GM19239 (cell line): ENCODE measurements around the gene SLC4A8.
A peak's percentile ranks its signal among the peaks of the same experiment; 100 is the strongest.
"Not testable (repeated sequence)": the region's sequence is repeated elsewhere in the genome, so short reads cannot be mapped to it uniquely, and the experiment has no call there.

Experiments
- DNase-seq: peaks from one replicate; pipeline ENCODE4 v3.0.0; 2011; ENCODE audit warnings: low spot score; ENCODE audit not compliant: insufficient read length
- FAIRE-seq: peaks from 2 replicates; lab custom pipeline; 2011; peaks lifted over from hg19 to GRCh38; lab: Jason Lieb, UNC

Gene SLC4A8

GRCh38 chr12:51421266-51421884 lies 3.3 kb upstream of the SLC4A8 start:
- DNase-seq: no peak
- FAIRE-seq: peak; percentile 75

- DNase-seq (no peak), FAIRE-seq (no peak)
Measured at GRCh38 chr12:51424094-51424661, 453 bp upstream of the SLC4A8 start.

DNA sequence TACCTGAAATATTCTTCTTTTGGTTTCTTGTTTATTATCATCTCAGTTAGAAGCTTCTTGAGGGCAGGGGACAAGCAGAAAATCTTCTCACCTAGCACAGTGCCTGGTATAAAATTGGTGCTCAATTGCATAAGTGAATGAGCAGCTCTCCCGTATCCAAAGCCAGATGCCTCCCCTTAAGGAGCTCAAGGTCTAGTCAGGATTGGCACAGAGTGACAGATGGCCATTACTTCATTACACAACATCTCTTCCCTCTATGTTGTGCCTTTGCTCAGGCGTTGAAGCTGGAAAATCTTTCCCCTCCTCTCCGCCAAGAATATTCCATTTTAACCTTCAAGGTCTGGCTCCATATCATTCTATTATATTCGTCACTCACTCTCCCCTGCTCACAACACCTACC lies 3.6 kb downstream of the SLC4A8 start:
- FAIRE-seq (no peak), DNase-seq (no peak)

DNA sequence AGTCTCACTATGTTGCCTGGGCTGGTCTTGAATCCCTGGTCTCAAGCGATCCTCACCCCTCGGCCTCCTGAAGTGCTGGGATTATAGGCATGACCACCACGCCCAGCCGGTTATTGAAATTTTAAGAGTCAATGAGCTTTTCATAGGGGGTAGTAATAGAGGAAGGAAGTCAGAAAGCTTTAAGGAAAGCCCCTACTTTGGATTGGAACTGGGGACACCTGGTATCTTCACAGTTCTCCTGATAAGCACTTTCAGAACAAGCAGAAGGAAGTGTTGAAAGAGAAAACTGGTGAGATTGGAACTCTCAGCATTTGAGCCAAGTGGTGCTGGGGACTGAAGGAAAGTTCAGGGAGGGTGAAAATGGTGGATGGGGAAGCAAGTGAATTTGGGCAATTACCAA lies 5.1 kb downstream of the SLC4A8 start:
- no peak for DNase-seq
- FAIRE-seq: no peak

- DNase-seq: no peak
- FAIRE-seq: no peak
Measured at GRCh38 chr12:51430196-51430895, 5.7 kb downstream of the SLC4A8 start.

DNA sequence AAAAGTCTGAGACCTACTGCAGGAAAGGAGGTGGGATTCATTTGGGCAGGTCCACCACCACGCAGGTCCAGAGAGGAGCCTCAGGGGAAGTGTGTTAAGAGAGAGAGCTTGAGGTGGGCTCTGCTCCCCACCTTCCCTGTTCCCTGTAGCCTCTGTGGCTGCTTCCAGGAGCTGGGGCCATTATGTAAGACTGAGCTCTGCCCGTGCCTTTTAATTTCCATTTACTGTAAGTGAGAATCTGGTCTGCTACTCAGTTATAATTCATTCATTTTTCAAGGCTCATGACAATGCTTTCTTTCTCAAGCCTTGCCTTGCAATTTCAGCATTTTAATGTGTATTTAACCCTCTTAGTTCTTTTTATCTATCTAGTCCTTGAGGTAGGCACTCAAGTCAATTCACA lies 8.3 kb downstream of the SLC4A8 start:
- DNase-seq (no peak), FAIRE-seq (no peak)

- no peak for DNase-seq
- FAIRE-seq: no peak
Measured at GRCh38 chr12:51434305-51434704, 9.7 kb downstream of the SLC4A8 start.

DNA sequence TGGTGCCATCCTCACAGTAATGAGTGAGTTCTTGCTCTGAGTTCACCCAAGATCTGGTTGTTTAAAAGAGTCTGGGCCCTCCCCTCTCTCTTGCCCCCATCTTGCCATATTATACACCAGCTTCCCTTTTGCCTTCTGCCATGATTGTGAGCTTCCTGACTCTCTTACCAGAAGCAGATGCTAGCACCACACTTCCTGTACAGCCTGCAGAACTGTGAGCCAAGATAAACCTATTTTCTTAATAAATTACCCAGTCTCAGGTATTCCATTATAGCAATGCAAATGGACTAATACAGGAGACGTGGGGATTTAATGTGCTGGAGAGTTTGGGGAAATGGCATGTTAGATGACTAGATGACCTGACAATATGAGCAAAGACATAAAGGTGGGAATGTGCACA lies 12.8 kb downstream of the SLC4A8 start:
- no peak for FAIRE-seq
- DNase-seq: no peak

DNA sequence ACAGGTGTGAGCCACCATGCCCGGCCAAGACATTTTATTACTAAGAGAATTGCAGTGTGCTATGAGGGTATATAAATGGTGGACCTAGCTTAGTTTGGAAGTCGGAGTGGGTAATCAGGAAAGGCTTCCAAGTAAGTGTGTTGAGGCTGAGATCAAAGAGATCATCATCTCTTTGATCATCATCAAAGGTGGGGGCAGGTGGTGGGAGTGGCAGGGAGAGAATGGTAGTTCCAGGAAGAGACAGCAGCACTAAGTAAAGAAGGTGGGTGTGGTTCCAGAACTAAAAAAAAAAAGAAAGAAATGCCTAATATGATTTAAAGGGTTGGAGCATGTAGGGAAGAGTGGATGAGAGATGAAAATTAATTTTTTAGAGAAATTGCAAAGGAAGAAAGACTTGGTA lies 14.7 kb downstream of the SLC4A8 start:
- FAIRE-seq: no peak

DNA sequence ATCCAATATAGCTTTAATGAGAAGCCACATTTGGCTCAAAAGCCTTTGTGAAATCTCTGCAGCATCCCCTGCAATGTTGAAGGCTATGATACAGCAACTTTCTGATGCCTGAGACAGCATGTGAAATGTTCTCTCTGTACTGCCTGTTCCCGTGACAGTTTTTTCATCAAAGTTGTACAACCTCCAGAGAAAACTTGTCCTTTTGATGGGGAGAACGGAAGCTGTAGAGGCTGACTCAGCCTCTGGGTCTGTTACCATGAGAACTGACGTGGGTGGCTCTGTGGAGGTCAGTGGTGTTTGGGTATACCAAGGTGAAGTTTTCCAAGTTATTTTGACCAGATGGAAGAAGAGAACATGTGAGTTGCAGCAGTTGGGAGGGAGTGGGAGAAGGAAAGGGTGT lies 17.0 kb downstream of the SLC4A8 start:
- DNase-seq: no peak
- no peak for FAIRE-seq

More for the DNA sequence above, 14.7 kb downstream of the SLC4A8 start:
- no peak for DNase-seq

DNA sequence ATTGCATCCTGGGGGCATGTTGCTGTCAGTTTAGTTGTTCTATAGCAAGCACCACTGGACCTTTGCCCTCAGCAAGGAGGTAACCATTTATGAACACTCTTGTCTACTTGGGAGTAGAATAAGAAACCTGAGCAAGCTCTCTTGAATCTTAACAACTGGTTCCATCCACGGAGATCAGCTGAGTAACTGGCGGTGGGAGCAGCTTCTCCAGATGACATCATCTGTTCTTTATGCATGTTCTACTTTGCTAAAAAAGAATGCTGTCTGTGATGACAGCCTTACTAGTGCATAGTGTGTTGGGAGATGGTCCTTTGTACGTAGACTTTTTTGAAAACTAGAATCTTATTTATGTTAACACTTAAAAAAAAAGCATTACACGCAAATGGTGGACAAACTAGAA lies 17.7 kb downstream of the SLC4A8 start:
- DNase-seq (no peak), FAIRE-seq (no peak)

GRCh38 chr12:51443573-51443972 lies 18.9 kb downstream of the SLC4A8 start:
- no peak for FAIRE-seq
- no peak for DNase-seq

DNA sequence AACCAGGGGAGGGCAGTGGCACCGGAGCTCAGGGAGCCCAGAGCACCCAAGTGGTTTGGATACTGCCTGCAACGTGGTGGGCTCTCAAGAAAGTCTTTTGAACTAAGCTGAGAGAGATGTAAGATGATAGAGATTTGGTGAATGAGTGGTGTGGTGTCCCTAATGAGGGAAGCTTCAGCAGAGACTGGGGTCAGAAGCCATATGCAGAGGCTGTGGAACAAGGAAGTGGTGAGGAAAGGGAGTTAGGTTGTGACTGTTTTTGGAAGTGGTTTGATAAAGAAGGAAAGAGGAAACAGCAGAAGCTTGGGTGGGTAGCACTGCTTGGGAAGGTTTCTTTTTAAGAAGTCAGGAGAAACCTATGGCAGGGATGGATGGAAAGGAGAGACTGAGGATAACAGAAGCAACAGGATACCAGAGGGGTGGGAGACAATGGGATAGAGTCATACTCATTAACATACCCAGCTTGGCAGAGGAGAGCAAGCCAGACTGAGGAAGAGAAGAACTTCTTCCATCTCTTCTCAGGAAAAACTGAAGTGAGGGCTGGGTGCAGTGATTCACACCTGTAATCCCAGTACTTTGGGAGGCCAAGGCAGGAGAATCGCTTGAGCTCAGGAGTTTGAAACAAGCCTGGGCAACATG lies 24.1 kb downstream of the SLC4A8 start:
- DNase-seq: no peak
- no peak for FAIRE-seq

- FAIRE-seq (no peak), DNase-seq (no peak)
Measured at GRCh38 chr12:51449580-51450246, 25.1 kb downstream of the SLC4A8 start.

DNA sequence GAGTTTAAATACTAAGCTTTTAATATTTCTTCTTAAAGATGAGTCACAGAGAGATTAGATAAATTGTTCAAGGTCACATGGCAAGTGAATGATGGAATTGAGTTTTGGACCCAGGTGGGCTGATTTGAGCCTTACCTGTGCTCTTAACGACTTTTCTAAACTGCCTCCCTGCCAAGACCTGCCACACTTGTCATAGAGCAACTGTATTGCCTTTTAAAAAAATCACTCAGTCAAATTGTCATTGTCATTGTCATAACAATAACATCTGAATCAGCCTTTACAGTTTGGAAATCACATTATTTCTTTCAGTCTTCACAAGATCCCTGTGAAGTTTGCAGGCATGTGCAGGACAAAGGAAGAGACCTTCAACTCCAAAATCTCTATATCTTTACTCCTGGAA lies 25.7 kb downstream of the SLC4A8 start:
- FAIRE-seq (no peak), DNase-seq (no peak)

GRCh38 chr12:51450806-51451205 lies 26.2 kb downstream of the SLC4A8 start:
- FAIRE-seq (no peak), DNase-seq (no peak)

DNA sequence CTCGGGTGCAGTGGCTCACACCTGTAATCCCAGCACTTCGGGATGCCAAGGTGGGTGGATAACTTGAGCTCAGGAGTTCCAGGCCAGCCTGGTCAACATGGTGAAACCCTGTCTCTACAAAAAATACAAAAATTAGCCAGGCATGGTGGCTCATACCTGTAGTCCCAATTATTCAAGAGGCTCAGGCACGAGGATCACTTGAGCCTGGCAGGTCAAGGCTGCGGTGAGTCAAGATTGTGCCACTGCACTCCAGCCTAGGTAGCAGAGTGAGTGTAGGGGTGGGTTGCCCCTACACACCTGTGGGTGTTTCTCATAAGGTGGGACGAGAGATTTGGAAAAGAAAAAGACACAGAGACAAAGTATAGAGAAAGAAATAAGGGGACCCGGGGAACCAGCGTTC lies 29.4 kb downstream of the SLC4A8 start:
- DNase-seq, FAIRE-seq: not testable (repeated sequence)

- not testable (repeated sequence) for FAIRE-seq, DNase-seq
Measured at GRCh38 chr12:51455050-51455449, 30.4 kb downstream of the SLC4A8 start.

DNA sequence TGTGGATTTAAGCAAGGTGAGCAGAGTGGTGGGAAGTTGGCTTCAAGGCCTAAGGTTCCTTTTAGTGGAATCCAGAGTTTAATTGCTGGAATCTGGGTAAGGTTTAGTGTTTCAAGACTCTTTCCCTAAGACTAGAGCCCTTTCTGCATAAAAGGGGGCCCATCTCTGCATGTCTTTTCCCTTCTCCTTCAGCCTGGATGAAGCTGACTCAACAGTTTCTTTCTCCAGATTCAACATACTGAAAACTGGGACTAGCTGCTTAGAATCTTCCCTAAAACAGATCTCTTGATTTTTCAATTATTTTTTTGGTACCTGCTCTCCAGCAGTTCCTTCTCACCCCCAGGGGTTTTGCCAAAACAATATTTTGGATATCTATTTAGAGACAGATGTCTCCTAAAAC lies 34.0 kb downstream of the SLC4A8 start:
- FAIRE-seq (no peak), DNase-seq (no peak)

- FAIRE-seq: no peak
Measured at GRCh38 chr12:51460519-51460918, 35.9 kb downstream of the SLC4A8 start.

GRCh38 chr12:51465491-51465890 lies 40.9 kb downstream of the SLC4A8 start:
- no peak for DNase-seq

More at GRCh38 chr12:51460519-51460918, 35.9 kb downstream of the SLC4A8 start:
- DNase-seq: no peak

More at GRCh38 chr12:51465491-51465890, 40.9 kb downstream of the SLC4A8 start:
- FAIRE-seq: no peak
